Hematopoietic multipotent progenitor cell treated with erythropoietin and hydrocortisone succinate and interleukin-3 and kit ligand, for 17 days (in vitro differentiated cells): ENCODE results near the gene OSBP.

Source experiments
- DNase-seq: peaks from one replicate; pipeline ENCODE4 v3.0.0-alpha.2; 2015; ENCODE audit warnings: low spot score

The OSBP gene

GRCh38 chr11:59602432-59602831 lies 13.1 kb downstream of the OSBP start:
- no peak for DNase-seq

GRCh38 chr11:59601788-59602187 lies 13.8 kb downstream of the OSBP start:
- no peak for DNase-seq

- no peak for DNase-seq
These were observed 14.9 kb downstream of the OSBP start for GRCh38 chr11:59600636-59601035.

GRCh38 chr11:59600234-59600633 lies 15.3 kb downstream of the OSBP start:
- DNase-seq, result no peak

DNA sequence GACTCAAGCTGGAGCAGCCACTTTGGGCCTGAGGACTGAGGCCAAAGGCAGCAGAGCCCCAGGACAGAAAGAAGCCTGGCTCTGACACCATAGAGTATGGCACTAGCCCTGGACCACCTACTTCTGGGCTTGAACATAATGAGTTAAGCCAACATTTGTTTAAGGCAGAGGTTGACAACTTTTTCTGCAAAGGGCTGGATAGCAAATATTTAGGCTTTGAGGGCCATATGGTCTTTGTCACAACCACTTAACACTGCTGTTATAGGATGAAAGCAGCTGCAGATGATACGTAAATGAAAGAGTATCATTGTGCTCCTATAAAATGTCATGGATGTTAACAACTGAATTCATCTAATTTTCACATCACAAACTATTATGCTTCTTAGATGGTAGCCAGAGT lies 16.6 kb downstream of the OSBP start:
- DNase-seq, result no peak

DNA sequence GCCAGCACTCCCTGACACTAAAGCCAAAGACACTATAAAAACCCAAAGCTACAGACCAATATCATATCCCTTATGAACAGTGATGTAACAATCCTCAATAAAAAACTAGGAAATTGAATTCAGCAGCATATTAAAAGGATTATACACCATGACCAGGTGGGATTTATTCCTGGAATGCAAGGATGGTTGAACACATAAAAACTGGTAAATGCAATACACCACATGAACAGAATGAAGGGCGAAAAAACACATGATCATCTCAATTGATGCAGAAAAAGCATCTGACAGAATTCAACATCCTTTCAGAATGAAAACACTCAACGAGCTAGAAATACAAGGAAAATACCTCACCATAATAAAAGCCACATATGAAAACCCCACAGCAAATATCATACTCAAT lies 31.3 kb downstream of the OSBP start:
- DNase-seq, result no peak

GRCh38 chr11:59582006-59582405 lies 33.6 kb downstream of the OSBP start:
- no peak for DNase-seq

GRCh38 chr11:59578369-59578768 lies 37.2 kb downstream of the OSBP start:
- no peak for DNase-seq

GRCh38 chr11:59575505-59575904 lies 40.1 kb downstream of the OSBP start:
- DNase-seq, result no peak

DNA sequence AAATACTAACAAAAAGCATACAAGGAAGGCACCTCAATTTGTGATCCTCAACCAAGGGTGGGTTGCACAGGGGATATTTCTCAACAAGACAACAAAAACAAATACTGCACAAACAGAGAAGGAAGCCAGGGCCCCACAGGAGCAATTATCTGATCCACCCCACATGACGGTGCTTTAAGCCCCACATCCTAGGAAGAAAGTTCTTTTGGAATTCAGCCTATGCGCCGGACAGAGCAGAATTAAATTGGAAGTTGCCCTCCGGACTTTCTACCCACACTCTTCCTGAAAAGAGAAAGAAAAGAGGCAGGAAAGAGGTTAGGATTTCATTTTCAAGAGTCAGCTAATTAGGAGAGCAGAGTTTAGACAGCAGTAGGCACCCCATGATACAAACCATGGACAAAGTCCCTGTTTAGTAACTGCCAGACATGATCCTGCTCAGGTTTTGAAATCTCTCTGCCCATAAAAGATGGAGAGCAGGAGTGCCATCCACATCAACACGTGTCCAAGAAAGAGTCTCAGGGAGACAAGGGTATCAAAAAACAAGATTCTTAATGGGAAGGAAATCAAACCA lies 40.6 kb downstream of the OSBP start:
- no peak for DNase-seq

- no peak for DNase-seq
These were observed 41.1 kb downstream of the OSBP start for GRCh38 chr11:59574467-59574866.

GRCh38 chr11:59573216-59573615 lies 42.4 kb downstream of the OSBP start:
- no peak for DNase-seq

DNA sequence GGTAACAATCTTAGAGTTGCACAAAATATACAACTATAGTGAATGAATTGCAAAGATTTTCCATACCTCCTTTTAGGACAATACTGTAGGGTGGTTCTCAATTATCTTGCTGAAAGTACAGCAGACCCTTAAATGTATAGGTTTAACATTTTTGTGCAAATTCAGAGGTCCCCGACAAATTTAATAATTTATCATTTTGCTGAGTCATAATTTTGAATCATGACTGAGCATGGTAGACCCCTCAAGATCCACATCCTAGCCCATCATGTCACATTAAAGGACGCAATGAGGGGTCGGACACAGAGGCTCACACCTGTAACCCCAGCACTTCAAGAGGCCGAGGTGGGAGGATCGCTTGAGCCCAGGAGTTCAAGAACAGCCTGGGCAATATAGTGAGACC lies 43.5 kb downstream of the OSBP start:
- DNase-seq, result no peak

GRCh38 chr11:59562292-59562691 lies 53.3 kb downstream of the OSBP start:
- DNase-seq, result no peak

DNA sequence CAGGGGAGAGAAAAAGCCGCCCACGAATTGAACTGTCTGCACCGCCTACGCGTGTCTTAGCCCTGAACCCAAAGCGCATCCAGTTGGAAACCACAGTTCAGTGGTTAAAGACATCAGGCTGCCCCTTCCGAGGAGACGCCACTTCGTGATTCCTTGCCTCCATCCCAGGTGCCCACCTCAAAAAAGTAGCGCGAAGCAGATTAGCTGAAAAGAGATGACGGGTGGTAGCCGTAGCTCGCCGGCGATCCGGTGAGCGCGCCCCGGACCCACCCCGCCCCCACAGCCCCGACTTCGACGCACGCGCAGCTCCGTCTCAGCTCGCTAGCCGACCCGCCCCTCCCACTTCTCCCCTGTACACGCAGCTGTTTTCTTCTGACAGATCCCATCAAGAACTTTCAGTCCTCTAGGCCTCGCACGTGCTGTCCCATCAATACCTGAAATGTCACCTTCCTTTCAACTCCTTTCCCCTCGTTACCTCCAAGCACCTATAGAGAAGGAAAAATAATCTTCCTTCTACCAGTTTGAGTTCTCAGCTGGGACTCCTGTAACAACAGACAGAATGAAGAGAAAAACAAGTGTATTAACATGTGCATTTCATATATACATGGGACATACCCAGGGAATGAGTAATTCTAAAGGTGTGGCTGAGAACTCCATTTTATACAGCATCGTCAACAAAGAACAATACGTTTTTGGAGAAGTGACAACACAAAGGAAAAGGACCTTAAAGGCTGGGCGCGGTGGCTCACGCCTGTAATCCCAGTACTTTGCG lies 54.7 kb downstream of the OSBP start:
- peak; percentile 66 for DNase-seq

DNA sequence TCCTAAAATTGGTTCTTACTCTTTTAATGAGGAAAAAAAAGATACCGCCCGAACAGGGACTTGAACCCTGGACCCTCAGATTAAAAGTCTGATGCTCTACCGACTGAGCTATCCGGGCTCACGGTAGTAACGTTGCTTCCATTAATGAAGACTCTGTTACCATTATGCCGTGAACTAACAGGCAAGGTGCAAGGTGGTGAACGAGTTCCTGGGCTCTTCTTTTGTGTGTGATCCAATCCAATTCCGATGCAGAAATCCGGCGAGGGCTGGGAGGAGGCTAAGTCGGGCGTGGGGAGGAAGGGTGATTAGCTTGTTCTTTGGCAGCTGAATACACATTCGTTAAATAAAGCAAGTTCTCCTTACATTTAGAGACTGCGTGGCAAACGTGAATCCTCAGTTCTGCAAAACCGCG lies 55.3 kb downstream of the OSBP start:
- peak; percentile 80 for DNase-seq

DNA sequence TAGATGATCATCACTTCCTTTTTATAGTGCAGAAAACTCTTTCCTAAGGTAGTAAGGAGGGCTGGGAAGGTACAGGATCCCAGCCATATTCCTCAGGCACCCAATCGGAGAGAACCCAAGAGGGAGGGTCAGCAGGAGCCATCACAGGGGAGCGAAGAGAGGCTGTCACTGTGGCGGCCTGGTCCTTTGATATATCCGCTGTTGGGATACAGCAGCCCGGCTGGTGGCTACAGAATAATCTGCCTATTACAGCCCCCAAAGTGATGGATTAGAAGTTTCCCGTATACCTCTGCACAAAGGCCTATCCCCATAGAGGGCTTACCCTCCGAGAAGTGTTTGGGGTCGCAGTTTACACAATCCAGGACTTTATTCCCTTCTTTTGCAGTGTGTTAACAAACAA lies 55.7 kb downstream of the OSBP start:
- DNase-seq, result no peak

DNA sequence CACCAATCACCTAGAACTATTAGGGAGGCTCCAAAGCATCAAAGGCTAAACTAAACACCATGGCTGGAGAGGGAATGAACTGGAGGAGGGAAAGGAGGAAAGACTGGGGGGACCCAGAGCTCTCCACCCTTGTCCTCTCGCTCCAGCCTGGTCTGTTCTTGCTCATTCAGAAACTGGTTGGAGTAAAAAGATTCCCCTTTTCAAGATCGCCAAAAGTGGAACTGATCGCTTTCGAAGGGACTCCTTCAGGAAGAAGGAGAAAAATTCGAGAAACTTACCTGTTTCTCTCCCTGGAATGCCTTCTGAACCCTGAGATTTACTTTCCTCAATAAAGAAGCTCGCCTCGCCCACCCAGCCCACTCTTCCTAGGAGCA lies 57.3 kb downstream of the OSBP start:
- no peak for DNase-seq

GRCh38 chr11:59556917-59557348 lies 58.6 kb downstream of the OSBP start:
- no peak for DNase-seq

GRCh38 chr11:59556115-59556916 lies 59.3 kb downstream of the OSBP start:
- peak; percentile 12 for DNase-seq

DNA sequence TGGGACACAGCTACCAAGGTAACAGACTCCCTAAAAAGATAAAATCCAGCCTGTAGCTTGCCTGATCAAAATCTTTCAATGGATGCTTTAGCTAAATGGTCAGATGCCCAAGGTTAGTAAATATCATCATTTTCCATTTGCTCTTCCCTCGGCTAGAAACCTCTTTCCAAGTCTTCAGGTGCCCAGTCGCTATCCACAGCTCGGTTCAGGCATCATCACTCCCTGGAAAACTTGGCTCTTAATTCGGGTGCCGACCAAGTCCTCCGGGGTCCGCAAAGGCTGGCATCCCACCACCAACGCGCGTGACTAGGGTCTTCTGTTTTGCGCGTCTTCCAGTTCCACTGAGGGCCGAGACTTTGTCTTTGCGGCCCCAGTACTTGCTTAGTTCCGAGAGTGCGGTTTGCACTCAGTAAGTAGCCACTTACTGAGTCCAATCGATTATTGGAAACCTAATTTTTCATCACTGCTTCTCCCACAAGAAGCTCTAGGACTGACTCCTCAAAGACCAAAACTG lies 59.9 kb downstream of the OSBP start:
- DNase-seq, result no peak

DNA sequence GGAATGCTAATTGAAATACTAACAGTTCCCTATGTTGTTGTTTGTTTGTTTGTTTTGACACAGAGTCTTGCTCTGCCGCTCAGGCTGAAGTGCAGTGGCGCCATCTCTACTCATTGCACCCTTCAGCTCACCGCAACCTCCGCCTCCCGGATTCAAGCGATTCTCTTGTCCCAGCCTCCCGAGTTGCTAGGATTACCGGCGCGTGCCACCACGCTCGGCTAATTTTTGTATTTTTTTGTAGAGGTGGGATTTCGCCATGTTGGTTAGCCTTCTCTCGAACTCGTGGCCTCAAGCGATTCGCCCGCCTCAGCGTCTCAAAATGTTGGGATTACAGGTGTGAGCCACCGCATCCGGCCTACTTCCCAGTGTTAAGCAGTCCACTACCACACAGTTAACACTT lies 62.3 kb downstream of the OSBP start:
- DNase-seq, result no peak

GRCh38 chr11:59552844-59553243 lies 62.7 kb downstream of the OSBP start:
- no peak for DNase-seq
